GM10847 (cell line): ENCODE results near the gene ZDHHC24.

Experiments
- POLR2A ChIP-seq: IDR thresholded peaks from 2 replicates; pipeline ENCODE4 v1.6.1; 2011; ENCODE audit not compliant: insufficient read length; ENCODE audit errors: extremely low read depth

Gene ZDHHC24

GRCh38 chr11:66550887-66551286, 5.0 kb upstream of the ZDHHC24 start:
- TF ChIP-seq POLR2A, result no peak

GRCh38 chr11:66549696-66550095, 3.8 kb upstream of the ZDHHC24 start:
- no peak for TF ChIP-seq POLR2A

- no peak for TF ChIP-seq POLR2A
Measured at GRCh38 chr11:66548774-66549630, 3.2 kb upstream of the ZDHHC24 start.

- no peak for TF ChIP-seq POLR2A
Measured at GRCh38 chr11:66548041-66548440, 2.2 kb upstream of the ZDHHC24 start.

GRCh38 chr11:66547662-66548009, 1.8 kb upstream of the ZDHHC24 start:
- no peak for TF ChIP-seq POLR2A

GRCh38 chr11:66546966-66547661, 1.3 kb upstream of the ZDHHC24 start:
- no peak for TF ChIP-seq POLR2A

- TF ChIP-seq POLR2A, result no peak
Measured at GRCh38 chr11:66546368-66546965, 619 bp upstream of the ZDHHC24 start, which contains the start of gene ACTN3. Gene ACTN3 (plus strand): TSS chr11:66546903. CDS start chr11:66546938, 35 bp downstream.

- TF ChIP-seq POLR2A, result no peak
Measured at GRCh38 chr11:66543263-66544107, 2.4 kb downstream of the ZDHHC24 start.

- no peak for TF ChIP-seq POLR2A
Measured at GRCh38 chr11:66542362-66542761, 3.5 kb downstream of the ZDHHC24 start.

- TF ChIP-seq POLR2A, result no peak
Measured at GRCh38 chr11:66541892-66542291, 4.0 kb downstream of the ZDHHC24 start.

GRCh38 chr11:66539870-66540213, 6.0 kb downstream of the ZDHHC24 start:
- no peak for TF ChIP-seq POLR2A

- TF ChIP-seq POLR2A, result no peak
Measured at GRCh38 chr11:66539170-66539869, 6.5 kb downstream of the ZDHHC24 start.

GRCh38 chr11:66532784-66533183, 13.1 kb downstream of the ZDHHC24 start:
- TF ChIP-seq POLR2A, result no peak

- no peak for TF ChIP-seq POLR2A
Measured at GRCh38 chr11:66531841-66532240, 14.0 kb downstream of the ZDHHC24 start.
